ENCODE measurements around the gene SLC39A7.

SLC39A7 gene

DNA sequence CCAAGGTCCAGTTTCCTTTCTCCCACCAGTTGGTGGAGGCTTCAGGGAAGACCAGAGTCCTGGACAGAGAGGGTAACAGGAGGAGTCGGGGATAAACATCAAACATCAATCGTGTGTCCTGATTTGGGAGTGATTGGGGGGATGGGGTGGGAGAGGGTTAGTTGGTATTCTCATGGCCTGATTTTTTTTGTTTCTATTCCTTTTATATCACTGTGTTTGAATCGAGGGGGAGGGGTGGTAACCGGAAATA is 3.4 kb downstream of the SLC39A7 start:
- Histone ChIP-seq H3K36me3 (ENCODE audit: insufficient read depth, insufficient read length, low read length) (peaks cover 31% of the 10 kb centered on the region), H3K4me3 (ENCODE audit: insufficient read length, low read depth) (no peak overlapping the region), H3K9ac (ENCODE audit: insufficient read length, low read depth) (no peak overlapping the region), H3K27me3 (ENCODE audit: insufficient read depth, insufficient read length) (peaks cover 18% of the 10 kb centered on the region), H3K4me1 (ENCODE audit: insufficient read depth, insufficient read length) (peaks cover 6% of the 10 kb centered on the region), H3K9me3 (ENCODE audit: insufficient read depth, low read length) (no peaks in the 10 kb centered on the region)
- no peak for DNase-seq (ENCODE audit: low read depth, low spot score)
- no peak for TF ChIP-seq ZNF274 (IDR thresholded peaks at IDR 0.05; ENCODE audit: low read depth, low read length)
- no peak for TF ChIP-seq YY1 (IDR thresholded peaks at IDR 0.05; ENCODE audit: insufficient read depth, insufficient read length)
- no peak for TF ChIP-seq SUZ12 (IDR thresholded peaks at IDR 0.05; ENCODE audit: extremely low read depth, insufficient read depth, insufficient read length)

- Histone ChIP-seq H3K9ac (ENCODE audit: insufficient read length, low read depth) (peak within 1 kb of the TSS; percentile 87), H3K36me3 (ENCODE audit: insufficient read depth, insufficient read length, low read length) (peaks cover 35% of the 10 kb centered on the region), H3K9me3 (ENCODE audit: insufficient read depth, low read length) (no peaks in the 10 kb centered on the region), H3K27me3 (ENCODE audit: insufficient read depth, insufficient read length) (peaks cover 21% of the 10 kb centered on the region), H3K4me1 (ENCODE audit: insufficient read depth, insufficient read length) (peaks cover 6% of the 10 kb centered on the region), H3K4me3 (ENCODE audit: insufficient read length, low read depth) (peak within 1 kb of the TSS; percentile 74)
- TF ChIP-seq YY1 (IDR thresholded peaks at IDR 0.05; ENCODE audit: insufficient read depth, insufficient read length), result no peak
- TF ChIP-seq ZNF274 (IDR thresholded peaks at IDR 0.05; ENCODE audit: low read depth, low read length), result no peak
- TF ChIP-seq SUZ12 (IDR thresholded peaks at IDR 0.05; ENCODE audit: extremely low read depth, insufficient read depth, insufficient read length), result no peak
- peak; percentile 78 for DNase-seq (ENCODE audit: low read depth, low spot score)
These were observed 3.9 kb downstream of the SLC39A7 start, which contains the start of gene HSD17B8 for GRCh38 chr6:33204415-33205190. TSS of gene HSD17B8 (plus strand) at chr6:33204655. CDS start at chr6:33204669, 14 bp downstream.

GRCh38 chr6:33205191-33206026 is 4.7 kb downstream of the SLC39A7 start:
- Histone ChIP-seq H3K27me3 (ENCODE audit: insufficient read depth, insufficient read length) (peaks cover 26% of the 10 kb centered on the region), H3K4me3 (ENCODE audit: insufficient read length, low read depth) (peak overlapping the region; percentile 74), H3K9ac (ENCODE audit: insufficient read length, low read depth) (peak overlapping the region; percentile 87), H3K4me1 (ENCODE audit: insufficient read depth, insufficient read length) (peaks cover 6% of the 10 kb centered on the region), H3K9me3 (ENCODE audit: insufficient read depth, low read length) (no peaks in the 10 kb centered on the region), H3K36me3 (ENCODE audit: insufficient read depth, insufficient read length, low read length) (peaks cover 43% of the 10 kb centered on the region)
- no peak for DNase-seq (ENCODE audit: low read depth, low spot score)
- no peak for TF ChIP-seq YY1 (IDR thresholded peaks at IDR 0.05; ENCODE audit: insufficient read depth, insufficient read length)
- TF ChIP-seq ZNF274 (IDR thresholded peaks at IDR 0.05; ENCODE audit: low read depth, low read length), result no peak
- TF ChIP-seq SUZ12 (IDR thresholded peaks at IDR 0.05; ENCODE audit: extremely low read depth, insufficient read depth, insufficient read length), result no peak

GRCh38 chr6:33206027-33206863 is 5.6 kb downstream of the SLC39A7 start:
- Histone ChIP-seq H3K27me3 (ENCODE audit: insufficient read depth, insufficient read length) (peaks cover 26% of the 10 kb centered on the region), H3K4me3 (ENCODE audit: insufficient read length, low read depth) (no peak overlapping the region), H3K36me3 (ENCODE audit: insufficient read depth, insufficient read length, low read length) (peaks cover 45% of the 10 kb centered on the region), H3K9me3 (ENCODE audit: insufficient read depth, low read length) (no peaks in the 10 kb centered on the region), H3K9ac (ENCODE audit: insufficient read length, low read depth) (no peak overlapping the region), H3K4me1 (ENCODE audit: insufficient read depth, insufficient read length) (peaks cover 6% of the 10 kb centered on the region)
- no peak for TF ChIP-seq YY1 (IDR thresholded peaks at IDR 0.05; ENCODE audit: insufficient read depth, insufficient read length)
- TF ChIP-seq SUZ12 (IDR thresholded peaks at IDR 0.05; ENCODE audit: extremely low read depth, insufficient read depth, insufficient read length), result no peak
- no peak for TF ChIP-seq ZNF274 (IDR thresholded peaks at IDR 0.05; ENCODE audit: low read depth, low read length)
- DNase-seq (ENCODE audit: low read depth, low spot score), result no peak

DNA sequence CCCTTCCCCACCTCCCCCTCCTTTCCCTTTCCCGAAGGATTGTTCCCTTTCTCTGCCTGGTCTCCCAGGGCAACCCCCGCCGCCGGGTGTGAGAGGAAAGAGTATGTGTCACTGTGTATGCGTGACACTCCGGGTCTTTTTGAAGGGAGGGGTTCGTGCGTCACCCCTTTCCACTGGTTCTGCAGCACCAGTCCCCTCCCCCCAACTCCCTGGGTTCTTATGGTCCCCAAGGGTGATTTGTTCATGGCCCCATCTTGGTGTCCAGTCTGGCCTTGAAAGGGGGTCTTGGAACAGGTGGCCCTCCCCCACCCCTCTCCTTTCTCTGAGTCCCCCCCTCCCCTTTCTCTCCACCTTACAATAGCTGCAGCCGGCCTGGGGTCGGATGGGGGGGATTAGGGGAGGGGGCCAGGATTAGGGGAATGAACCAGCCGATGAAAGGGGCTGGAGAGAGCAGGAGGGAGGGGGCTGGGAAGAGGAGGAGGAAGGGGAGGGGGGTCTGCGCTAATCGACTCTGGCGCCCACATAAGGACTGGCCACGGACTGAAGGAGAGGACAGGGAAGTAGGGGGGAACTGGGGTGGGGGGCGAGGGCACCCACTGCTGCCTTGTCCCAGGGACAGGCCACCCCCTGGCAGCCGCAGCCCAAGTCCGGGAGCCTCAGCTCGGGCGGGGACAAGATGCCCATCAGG is 6.3 kb downstream of the SLC39A7 start:
- Histone ChIP-seq H3K36me3 (ENCODE audit: insufficient read depth, insufficient read length, low read length) (peaks cover 40% of the 10 kb centered on the region), H3K27me3 (ENCODE audit: insufficient read depth, insufficient read length) (peaks cover 30% of the 10 kb centered on the region), H3K4me1 (ENCODE audit: insufficient read depth, insufficient read length) (peaks cover 6% of the 10 kb centered on the region), H3K9me3 (ENCODE audit: insufficient read depth, low read length) (no peaks in the 10 kb centered on the region), H3K9ac (ENCODE audit: insufficient read length, low read depth) (peak overlapping the region; percentile 90), H3K4me3 (ENCODE audit: insufficient read length, low read depth) (peak overlapping the region; percentile 68)
- no peak for TF ChIP-seq SUZ12 (IDR thresholded peaks at IDR 0.05; ENCODE audit: extremely low read depth, insufficient read depth, insufficient read length)
- TF ChIP-seq ZNF274 (IDR thresholded peaks at IDR 0.05; ENCODE audit: low read depth, low read length), result no peak
- TF ChIP-seq YY1 (IDR thresholded peaks at IDR 0.05; ENCODE audit: insufficient read depth, insufficient read length), result no peak
- DNase-seq (ENCODE audit: low read depth, low spot score), result no peak

DNA sequence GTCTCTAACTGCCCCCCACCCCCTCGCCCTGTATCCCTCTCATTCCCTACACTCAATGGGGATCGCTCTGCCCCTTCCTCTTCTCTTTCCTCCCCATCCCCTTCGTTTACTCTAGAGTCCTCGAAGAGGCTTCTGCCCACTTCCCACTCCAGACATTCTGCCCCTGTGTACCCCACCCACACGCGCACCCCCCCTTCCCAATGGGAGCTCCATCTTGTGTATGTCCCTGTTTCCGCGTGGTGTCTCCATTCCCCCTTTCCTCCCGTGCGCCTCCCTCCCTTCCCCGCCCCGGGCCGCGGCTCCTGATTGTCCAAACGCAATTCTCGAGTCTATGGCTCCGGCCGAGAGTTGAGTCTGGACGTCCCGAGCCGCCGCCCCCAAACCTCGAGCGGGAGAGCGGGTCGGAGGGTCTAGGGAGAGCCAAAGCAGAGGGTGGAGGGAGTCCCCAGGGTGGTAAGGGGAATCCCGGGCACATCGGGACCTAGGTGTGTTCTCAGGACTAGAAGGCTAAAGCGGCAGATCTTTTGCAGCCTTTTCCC is 7.0 kb downstream of the SLC39A7 start:
- Histone ChIP-seq H3K9ac (ENCODE audit: insufficient read length, low read depth) (peak overlapping the region; percentile 90), H3K4me1 (ENCODE audit: insufficient read depth, insufficient read length) (peaks cover 6% of the 10 kb centered on the region), H3K27me3 (ENCODE audit: insufficient read depth, insufficient read length) (peaks cover 36% of the 10 kb centered on the region), H3K9me3 (ENCODE audit: insufficient read depth, low read length) (no peaks in the 10 kb centered on the region), H3K4me3 (ENCODE audit: insufficient read length, low read depth) (peak overlapping the region; percentile 68), H3K36me3 (ENCODE audit: insufficient read depth, insufficient read length, low read length) (peaks cover 37% of the 10 kb centered on the region)
- no peak for DNase-seq (ENCODE audit: low read depth, low spot score)
- TF ChIP-seq ZNF274 (IDR thresholded peaks at IDR 0.05; ENCODE audit: low read depth, low read length) (no peak), SUZ12 (IDR thresholded peaks at IDR 0.05; ENCODE audit: extremely low read depth, insufficient read depth, insufficient read length) (no peak), YY1 (IDR thresholded peaks at IDR 0.05; ENCODE audit: insufficient read depth, insufficient read length) (no peak)

Measured in NT2/D1 (cell line).